ENCODE results near the gene CATSPER3.

- TF ChIP-seq EZH2phosphoT487 (IDR thresholded peaks at IDR 0.05; ENCODE audit: borderline replicate concordance) (no peak), CTCF (conservative IDR thresholded peaks at IDR 0.05; ENCODE audit: low read length) (no peak)
These were observed 30.2 kb upstream of the CATSPER3 start for GRCh38 chr5:134937526-134937925.

Measured in Loucy (cell line).